Erythroblast (primary cell): ENCODE data around the gene CERS6.

Source experiments
- GATA1 ChIP-seq: IDR thresholded peaks from 2 replicates; pipeline ENCODE4 v1.6.1; 2011; ENCODE audit warnings: low read depth, mild to moderate bottlenecking, control low read depth, low read length, moderate library complexity
- POLR2A ChIP-seq: IDR thresholded peaks from 2 replicates; pipeline ENCODE4 v1.6.1; 2011; ENCODE audit warnings: mild to moderate bottlenecking, low read length

- TF ChIP-seq POLR2A: no peak
- TF ChIP-seq GATA1: no peak
Measured at GRCh38 chr2:168787098-168787781, 331.2 kb downstream of the CERS6 start.
